IPS-15b (cell line): ENCODE measurements around the gene KBTBD7.

Experiments used
- H3K27me3 ChIP-seq: one replicate; pipeline ENCODE4 v1.6.1; 2013; ENCODE audit warnings: low read length; ENCODE audit not compliant: control insufficient read depth, insufficient read depth
- H3K36me3 ChIP-seq: one replicate; pipeline ENCODE4 v1.6.1; 2013; ENCODE audit warnings: low read length; ENCODE audit not compliant: control insufficient read depth, insufficient read depth
- H3K4me1 ChIP-seq: one replicate; pipeline ENCODE4 v1.6.1; 2013; ENCODE audit warnings: mild to moderate bottlenecking, low read length; ENCODE audit not compliant: control insufficient read depth, insufficient read depth
- H3K4me3 ChIP-seq: one replicate; pipeline ENCODE4 v1.5.1; 2013; ENCODE audit warnings: low read depth, low read length
- H3K9ac ChIP-seq: one replicate; pipeline ENCODE4 v1.6.1; 2013; ENCODE audit warnings: low read depth, mild to moderate bottlenecking, low read length
- H3K9me3 ChIP-seq: one replicate; pipeline ENCODE4 v1.6.1; 2013; ENCODE audit warnings: mild to moderate bottlenecking, low read length; ENCODE audit not compliant: control insufficient read depth, insufficient read depth

The KBTBD7 gene

DNA sequence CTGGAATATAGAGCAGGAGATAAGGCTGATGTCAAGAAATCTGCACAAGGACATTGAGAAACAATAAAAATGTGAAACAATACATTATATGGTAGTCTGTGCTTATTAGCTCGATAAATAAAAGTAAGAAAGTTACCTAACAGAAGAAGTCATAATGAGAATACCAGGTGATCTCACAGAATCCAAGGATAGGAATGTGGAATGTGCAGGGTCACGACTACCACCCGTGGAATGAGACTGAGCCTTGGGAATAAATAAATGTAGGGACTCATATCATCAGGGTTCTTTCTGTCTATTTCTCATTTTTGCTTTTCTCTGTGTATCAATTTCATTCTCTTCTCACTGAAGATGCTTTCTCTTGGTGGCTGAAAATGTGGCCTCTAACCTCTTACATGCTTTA is 26.0 kb upstream of the KBTBD7 start:
- H3K9me3 ChIP-seq: no peaks in the 10 kb centered on the region
- H3K4me3 ChIP-seq: no peak overlapping the region
- H3K4me1 ChIP-seq: no peaks in the 10 kb centered on the region
- no peaks in the 10 kb centered on the region for H3K27me3 ChIP-seq
- no peak overlapping the region for H3K9ac ChIP-seq
- no peaks in the 10 kb centered on the region for H3K36me3 ChIP-seq

DNA sequence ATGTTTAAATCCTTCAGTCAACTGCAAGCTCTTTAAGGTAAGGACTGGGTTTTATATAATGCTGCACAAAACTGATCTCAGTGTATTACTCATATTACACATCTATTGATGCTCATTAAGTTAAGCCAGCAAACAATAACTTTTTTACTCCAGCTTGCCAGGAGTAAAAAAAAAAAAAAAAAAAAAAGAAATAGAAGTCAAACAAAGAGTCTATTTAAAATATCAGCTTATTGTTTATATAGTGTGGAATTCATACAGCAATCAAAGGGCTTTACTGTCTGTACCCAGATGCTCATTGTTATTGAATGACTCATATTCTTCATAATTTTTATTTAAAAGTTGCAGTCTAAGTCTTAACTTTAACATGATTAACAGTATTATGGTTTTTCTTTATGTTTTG is 21.8 kb upstream of the KBTBD7 start:
- no peaks in the 10 kb centered on the region for H3K36me3 ChIP-seq
- H3K4me3 ChIP-seq: no peak overlapping the region
- H3K9ac ChIP-seq: no peak overlapping the region
- H3K4me1 ChIP-seq: no peaks in the 10 kb centered on the region
- H3K27me3 ChIP-seq: no peaks in the 10 kb centered on the region
- no peaks in the 10 kb centered on the region for H3K9me3 ChIP-seq

DNA sequence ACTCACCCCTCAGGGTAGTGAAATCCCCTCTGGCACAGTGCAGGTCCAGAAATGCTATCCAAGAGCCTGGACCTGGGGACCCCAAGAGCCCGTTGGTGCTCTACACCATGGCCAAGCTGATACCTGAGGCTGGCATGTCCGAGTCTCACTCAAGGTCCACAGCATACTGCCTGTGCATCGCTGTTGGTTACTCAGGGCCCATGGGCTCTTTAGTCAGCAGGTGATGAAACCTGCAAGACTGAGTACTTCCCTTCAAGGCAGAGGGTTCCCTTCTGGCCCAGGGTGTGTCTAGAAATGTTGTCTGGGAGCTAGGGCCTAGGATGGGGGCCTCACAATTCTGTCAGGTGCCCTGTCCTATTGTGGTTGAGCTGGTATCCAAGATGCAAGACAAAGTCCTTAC is 19.6 kb upstream of the KBTBD7 start:
- Histone ChIP-seq H3K36me3 (no peaks in the 10 kb centered on the region), H3K4me1 (no peaks in the 10 kb centered on the region), H3K9me3 (no peaks in the 10 kb centered on the region), H3K4me3 (no peak overlapping the region), H3K9ac (no peak overlapping the region), H3K27me3 (no peaks in the 10 kb centered on the region)

DNA sequence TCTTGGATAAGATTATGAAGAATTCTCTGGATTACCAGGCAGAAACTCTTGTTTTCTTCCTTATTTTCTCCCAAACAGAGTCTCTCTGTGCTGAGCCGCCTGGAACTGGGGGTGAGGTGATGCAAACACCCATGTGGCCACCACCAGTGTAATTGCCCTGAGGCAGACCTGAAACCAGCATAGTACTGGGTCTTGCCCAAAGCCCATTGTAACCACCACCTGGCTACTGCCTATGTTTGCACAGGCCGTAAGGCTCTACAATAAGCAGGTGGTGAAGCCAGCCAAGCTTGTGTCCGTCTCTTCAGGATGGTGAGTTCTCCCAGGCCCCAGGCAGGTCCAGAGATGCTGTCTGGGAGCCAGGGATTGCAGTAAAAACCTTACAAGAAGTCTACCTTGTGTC is 18.9 kb upstream of the KBTBD7 start:
- Histone ChIP-seq H3K4me3 (no peak overlapping the region), H3K36me3 (no peaks in the 10 kb centered on the region), H3K4me1 (no peaks in the 10 kb centered on the region), H3K27me3 (no peaks in the 10 kb centered on the region), H3K9ac (no peak overlapping the region), H3K9me3 (no peaks in the 10 kb centered on the region)

DNA sequence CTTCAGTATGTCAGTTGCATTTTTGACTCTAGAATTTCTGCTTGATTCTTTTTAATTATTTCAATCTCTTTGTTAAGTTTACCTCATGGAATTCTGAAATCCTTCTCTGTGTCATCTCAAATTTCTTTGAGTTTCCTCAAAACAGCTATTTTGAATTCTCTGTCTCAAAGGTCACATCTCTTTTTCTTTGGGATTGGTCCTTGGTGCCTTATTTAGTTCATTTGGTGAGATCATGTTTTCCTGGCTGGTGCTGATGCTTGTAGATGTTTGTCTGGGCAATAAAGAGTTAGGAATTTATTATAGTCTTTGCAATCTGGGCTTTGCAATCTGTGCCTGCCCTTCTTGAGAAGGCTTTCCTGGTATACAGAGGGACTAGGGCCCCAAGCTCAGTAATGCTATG is 18.5 kb upstream of the KBTBD7 start:
- H3K4me3 ChIP-seq: no peak overlapping the region
- no peaks in the 10 kb centered on the region for H3K4me1 ChIP-seq
- H3K9me3 ChIP-seq: no peaks in the 10 kb centered on the region
- H3K36me3 ChIP-seq: no peaks in the 10 kb centered on the region
- H3K27me3 ChIP-seq: no peaks in the 10 kb centered on the region
- H3K9ac ChIP-seq: no peak overlapping the region

DNA sequence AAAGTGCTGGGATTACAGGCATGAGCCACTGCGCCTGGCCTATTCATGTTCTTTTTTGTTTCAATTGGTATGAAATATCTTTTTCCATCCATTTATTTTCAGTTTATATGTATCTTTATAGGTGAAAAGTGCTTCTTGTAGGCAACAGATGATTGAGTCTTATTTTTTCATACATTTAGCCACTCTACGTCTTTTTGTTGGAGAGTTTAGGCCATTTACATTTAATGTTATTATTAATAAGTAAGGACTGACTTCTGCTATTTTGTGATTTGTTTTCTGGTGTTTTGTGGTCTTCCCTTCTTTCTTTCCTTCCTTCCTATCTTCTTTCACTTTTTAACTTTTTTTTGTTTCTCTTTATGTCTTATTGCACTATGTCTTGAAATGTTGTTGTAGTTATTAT is 16.7 kb upstream of the KBTBD7 start:
- no peaks in the 10 kb centered on the region for H3K4me1 ChIP-seq
- H3K36me3 ChIP-seq: no peaks in the 10 kb centered on the region
- no peak overlapping the region for H3K4me3 ChIP-seq
- no peaks in the 10 kb centered on the region for H3K27me3 ChIP-seq
- no peak overlapping the region for H3K9ac ChIP-seq
- H3K9me3 ChIP-seq: no peaks in the 10 kb centered on the region

DNA sequence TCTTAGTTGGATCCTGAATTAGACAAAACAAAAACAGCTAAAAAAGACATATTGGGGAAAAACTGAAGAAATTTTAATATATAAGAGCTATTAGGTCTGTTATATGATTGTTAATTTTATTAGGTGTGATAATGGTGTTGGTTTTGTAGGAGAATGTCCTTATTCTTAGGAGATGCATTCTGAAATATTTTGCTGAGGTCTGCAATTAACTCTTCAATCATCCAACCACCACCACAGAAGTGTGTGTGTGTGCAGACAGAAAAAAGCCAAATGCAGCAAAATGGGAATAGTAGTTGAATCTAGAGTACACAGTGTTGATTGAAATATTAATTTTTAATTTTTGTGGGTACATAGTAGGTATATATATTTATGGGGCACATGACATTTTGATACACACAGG is 12.1 kb upstream of the KBTBD7 start:
- no peaks in the 10 kb centered on the region for H3K4me1 ChIP-seq
- no peaks in the 10 kb centered on the region for H3K36me3 ChIP-seq
- no peaks in the 10 kb centered on the region for H3K27me3 ChIP-seq
- no peaks in the 10 kb centered on the region for H3K9me3 ChIP-seq
- H3K9ac ChIP-seq: no peak overlapping the region
- no peak overlapping the region for H3K4me3 ChIP-seq

DNA sequence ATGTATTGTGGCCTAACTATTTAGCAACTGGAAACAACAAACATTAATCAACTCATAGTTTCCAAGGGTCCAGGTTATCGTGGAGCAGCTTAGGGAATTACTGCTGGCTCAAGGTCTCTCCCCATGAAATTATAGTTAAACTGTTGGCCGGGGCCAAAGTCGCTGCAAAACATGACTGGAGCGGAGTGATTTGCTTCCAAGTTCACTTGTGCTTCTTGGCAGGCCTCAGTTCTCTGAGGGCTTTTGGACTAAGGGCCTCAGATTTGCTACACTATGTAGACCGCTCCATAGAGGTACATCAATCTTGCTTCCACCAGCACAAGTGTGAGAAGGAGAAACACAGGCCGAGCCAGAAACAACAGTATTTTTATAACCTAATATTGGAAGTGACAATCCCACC is 9.4 kb upstream of the KBTBD7 start:
- Histone ChIP-seq H3K4me1 (no peaks in the 10 kb centered on the region), H3K9me3 (no peaks in the 10 kb centered on the region), H3K27me3 (no peaks in the 10 kb centered on the region), H3K36me3 (no peaks in the 10 kb centered on the region), H3K4me3 (no peak overlapping the region), H3K9ac (no peak overlapping the region)

DNA sequence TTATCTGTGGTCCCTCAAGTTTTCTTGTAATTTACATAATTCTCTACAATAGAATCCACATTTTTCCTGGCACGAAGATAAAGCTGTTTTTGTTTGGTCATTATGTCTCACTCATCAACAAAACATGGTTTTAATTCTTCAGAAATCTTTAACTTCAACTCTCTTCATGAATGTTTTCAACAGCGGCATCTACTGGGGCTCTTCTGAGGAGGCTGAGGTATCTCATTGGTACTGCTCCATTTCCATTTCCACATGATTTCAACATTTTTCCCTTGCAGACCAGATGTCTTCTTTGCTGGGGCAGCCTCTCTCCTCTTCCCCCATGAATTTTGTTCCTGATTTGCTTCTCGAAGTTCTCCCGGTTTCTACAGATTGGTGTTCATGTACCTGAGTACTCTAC is 5.8 kb upstream of the KBTBD7 start:
- H3K27me3 ChIP-seq: no peaks in the 10 kb centered on the region
- no peaks in the 10 kb centered on the region for H3K4me1 ChIP-seq
- no peaks in the 10 kb centered on the region for H3K9me3 ChIP-seq
- no peak overlapping the region for H3K9ac ChIP-seq
- H3K36me3 ChIP-seq: no peaks in the 10 kb centered on the region
- no peak overlapping the region for H3K4me3 ChIP-seq

DNA sequence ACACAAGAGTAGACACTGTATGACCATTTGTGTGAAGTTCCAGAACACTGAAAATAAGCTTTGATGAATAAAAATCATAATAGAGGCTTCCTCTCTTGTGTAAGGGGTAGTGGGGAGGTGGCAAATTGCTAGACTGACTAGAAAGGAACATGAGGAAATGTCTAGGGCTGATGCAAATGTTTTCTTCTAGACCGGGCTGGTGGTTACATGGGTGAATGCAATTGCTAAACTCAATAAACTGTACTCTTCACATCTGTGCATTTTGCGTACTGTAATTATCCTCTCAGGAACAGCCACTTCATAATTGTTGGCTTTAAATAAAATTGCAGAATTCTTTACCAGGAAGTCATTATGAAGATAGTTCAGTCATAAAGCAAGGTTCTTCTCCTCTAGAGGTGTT is 5.2 kb upstream of the KBTBD7 start:
- H3K4me3 ChIP-seq: no peak overlapping the region
- no peak overlapping the region for H3K9ac ChIP-seq
- H3K27me3 ChIP-seq: no peaks in the 10 kb centered on the region
- no peaks in the 10 kb centered on the region for H3K9me3 ChIP-seq
- no peaks in the 10 kb centered on the region for H3K36me3 ChIP-seq
- H3K4me1 ChIP-seq: no peaks in the 10 kb centered on the region

DNA sequence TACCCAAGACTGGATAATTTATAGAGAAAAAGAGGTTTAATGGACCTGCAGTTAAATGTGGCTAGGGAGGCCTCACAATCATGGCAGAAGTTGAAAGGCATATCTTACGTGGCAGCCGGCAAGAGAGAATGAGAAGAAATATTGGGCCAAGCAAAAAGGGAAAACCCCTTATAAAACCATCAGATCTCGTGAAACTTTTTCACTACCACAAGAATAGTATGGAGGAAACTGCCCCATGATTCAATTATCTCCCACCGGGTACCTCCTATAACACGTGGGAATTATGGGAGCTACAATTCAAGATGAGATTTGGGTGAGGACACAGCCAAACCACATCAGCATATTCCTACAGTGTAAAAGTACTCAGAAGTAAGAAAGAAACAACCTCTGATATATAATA is 4.7 kb upstream of the KBTBD7 start:
- Histone ChIP-seq H3K4me3 (no peak overlapping the region), H3K27me3 (no peaks in the 10 kb centered on the region), H3K9me3 (no peaks in the 10 kb centered on the region), H3K9ac (no peak overlapping the region), H3K4me1 (no peaks in the 10 kb centered on the region), H3K36me3 (no peaks in the 10 kb centered on the region)

DNA sequence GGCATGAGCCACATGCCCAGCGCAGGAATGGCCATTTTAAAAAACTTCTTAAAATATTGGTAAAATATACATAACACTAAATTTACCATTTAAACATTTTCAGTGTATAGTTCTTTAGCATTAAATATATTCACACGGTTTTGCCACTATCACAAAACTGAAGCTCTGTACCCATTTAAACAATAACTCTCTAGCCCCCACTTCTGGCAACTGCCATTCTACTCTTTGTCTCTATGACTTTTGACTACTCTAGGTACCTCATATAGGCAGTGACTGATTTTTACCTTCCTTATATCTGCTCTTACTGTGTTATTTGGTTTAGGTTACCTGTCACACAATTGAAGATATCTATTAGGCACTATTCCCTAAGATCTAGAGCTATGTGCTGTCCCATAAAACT is 2.3 kb upstream of the KBTBD7 start:
- no peak overlapping the region for H3K4me3 ChIP-seq
- no peaks in the 10 kb centered on the region for H3K9me3 ChIP-seq
- H3K36me3 ChIP-seq: no peaks in the 10 kb centered on the region
- H3K4me1 ChIP-seq: peaks cover 6% of the 10 kb centered on the region
- H3K27me3 ChIP-seq: no peaks in the 10 kb centered on the region
- no peak overlapping the region for H3K9ac ChIP-seq

DNA sequence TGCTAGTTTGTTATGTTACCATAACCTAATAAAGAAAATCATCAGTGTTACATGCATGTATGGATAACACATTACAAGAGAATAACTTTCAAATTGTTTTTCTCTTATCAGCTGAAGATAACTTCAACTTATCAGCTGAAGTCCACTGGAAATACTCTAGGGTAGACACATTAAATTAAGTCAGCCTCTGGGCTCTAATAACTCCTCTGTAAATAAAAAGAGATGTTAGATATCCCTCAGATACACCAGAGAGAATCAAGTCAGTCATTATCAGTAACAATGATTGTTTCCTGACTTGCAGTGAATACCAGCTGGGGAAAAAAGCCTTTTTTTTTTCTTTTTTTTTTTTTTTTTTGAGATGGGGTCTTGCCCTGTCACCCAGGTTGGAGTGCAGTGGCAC is 1.6 kb upstream of the KBTBD7 start:
- Histone ChIP-seq H3K36me3 (no peaks in the 10 kb centered on the region), H3K4me3 (no peak overlapping the region), H3K9ac (no peak overlapping the region), H3K27me3 (no peaks in the 10 kb centered on the region), H3K4me1 (peaks cover 6% of the 10 kb centered on the region), H3K9me3 (no peaks in the 10 kb centered on the region)
